Spleen (tissue), 11 donors: Measurements from ENCODE around the gene TOMT. TPM values are rescaled to one million over a fixed set of nuclear protein-coding genes. Genes with fewer than 3 reads are reported as not detected.

Experiments used
- DNase-seq: peaks from one replicate; pipeline ENCODE4 v3.0.0-alpha.2; 2020
- H3K27ac ChIP-seq, 8 donors: fragments of 200-600 bp; sonication (generic) in 7 of 8; 1 replicate in 4 of 8; 2 replicates in 4 of 8; pipeline versions ENCODE4 v1.5.0 to v1.8.0; 2016 to 2021; ENCODE audit warnings: inconsistent platforms in 4 of 8, mild to moderate bottlenecking in 4 of 8, moderate library complexity in 1 of 8
- H3K27me3 ChIP-seq, 7 donors: fragments of 200-600 bp; sonication (generic) in 6 of 7; replicated peaks in 1 of 7; 1 replicate in 4 of 7; 2 replicates in 3 of 7; pipeline versions ENCODE4 v1.5.0 to v1.8.0; 2016 to 2021; ENCODE audit warnings: inconsistent platforms in 3 of 7, mild to moderate bottlenecking in 1 of 7
- H3K36me3 ChIP-seq, 6 donors: fragments of 200-600 bp; sonication (generic) in 5 of 6; 1 replicate in 4 of 6; 2 replicates in 2 of 6; pipeline versions ENCODE4 v1.5.0 to v1.8.0; 2016 to 2021; ENCODE audit warnings: inconsistent platforms in 2 of 6
- H3K4me1 ChIP-seq, 6 donors: fragments of 200-600 bp; sonication (generic) in 5 of 6; 1 replicate in 3 of 6; 2 replicates in 3 of 6; pipeline versions ENCODE4 v1.5.0 to v1.8.0; 2016 to 2021; ENCODE audit warnings: inconsistent platforms in 3 of 6
- H3K4me3 ChIP-seq, 8 donors: fragments of 200-600 bp; sonication (generic) in 7 of 8; 1 replicate in 4 of 8; 2 replicates in 4 of 8; pipeline versions ENCODE4 v1.5.0 to v1.8.0; 2016 to 2021; ENCODE audit warnings: inconsistent platforms in 4 of 8, mild to moderate bottlenecking in 4 of 8, moderate library complexity in 2 of 8
- H3K9me3 ChIP-seq, 8 donors: fragments of 200-600 bp; sonication (generic) in 7 of 8; 1 replicate in 4 of 8; 2 replicates in 4 of 8; pipeline versions ENCODE4 v1.5.0 to v1.8.0; 2016 to 2021; ENCODE audit warnings: inconsistent platforms in 4 of 8
- POLR2A ChIP-seq, 3 donors: fragments of 450-650 bp; IDR thresholded peaks; one replicate each; pipeline ENCODE4 v1.5.1; 2017; ENCODE audit warnings: antibody characterized with exemption in 3 of 3, mild to moderate bottlenecking in 1 of 3
- POLR2AphosphoS5 ChIP-seq, 3 donors: sonication (generic); formaldehyde crosslinking; IDR thresholded peaks; one replicate each; pipeline ENCODE4 v1.5.1; 2017; ENCODE audit warnings: antibody characterized with exemption in 3 of 3
- WGBS, 5 donors: extraction: QIAGEN DNeasy Blood & Tissue Kit in 3 of 5; methylation state at CpG; one replicate each; pipeline versions ENCODE4 v1.1.5 to v1.1.7; 2013 to 2018; 5-methylcytosine and 5-hydroxymethylcytosine counted together
- intact Hi-C: fragments of 100-400 bp; cut with DNase I; formaldehyde crosslinking; loops from one replicate; pipeline ENCODE4 v1.15.0; 2023; ENCODE audit warnings: low total_unique reads
- polyA plus RNA-seq, 3 donors: library from polyadenylated mRNA; stranded (reverse); fragments of 200-250 nt; gene quantifications; one replicate each; pipeline ENCODE4 v1.2.1, GENCODE V29; 2013
- total RNA-seq, 7 donors: library from RNA; depleted of rRNA in 3 of 7; stranded (reverse); fragments of >200 nt in 3 of 7; fragmentation: NEBNext Ultra II Directional in 4 of 7; extraction: Animal tissue kit (Norgen Biotek cat#: 25700) in 4 of 7; gene quantifications; one replicate each; pipeline versions ENCODE4 v1.1.0 to v1.2.1, GENCODE V29; 2016 to 2021
- TF ChIP-seq, protein P1 (sequence below), 11 experiments: fragments of 200-600 bp in 7 of 11; fragments of 450-650 bp in 4 of 11; sonication (generic) in 4 of 11; IDR thresholded peaks in 8 of 11; conservative IDR thresholded peaks in 3 of 11; 1 replicate in 7 of 11; 2 replicates in 4 of 11; pipeline versions ENCODE4 v1.4.0 to v1.8.0; 2016 to 2021; ENCODE audit warnings: antibody characterized with exemption in 11 of 11, inconsistent platforms in 4 of 11, mild to moderate bottlenecking in 1 of 11
- donor health status: healthy with polysubstance abuse.
- donor health status: DM: no; HTN: no; CAD: no; lungs with moderate emphysema.
- donor health status: DM: no; HTN: no; CAD: no.
- donor health status: Bipolar disorder and iron deficiency.
- donor health status: healthy.
- donor health status: DM: no; HTN: no; CAD: no.
- donor health status: DM: yes; HTN: yes; CAD: no.

The TOMT gene
- total and polyA plus RNA-seq, 10 donors: not detected

DNA sequence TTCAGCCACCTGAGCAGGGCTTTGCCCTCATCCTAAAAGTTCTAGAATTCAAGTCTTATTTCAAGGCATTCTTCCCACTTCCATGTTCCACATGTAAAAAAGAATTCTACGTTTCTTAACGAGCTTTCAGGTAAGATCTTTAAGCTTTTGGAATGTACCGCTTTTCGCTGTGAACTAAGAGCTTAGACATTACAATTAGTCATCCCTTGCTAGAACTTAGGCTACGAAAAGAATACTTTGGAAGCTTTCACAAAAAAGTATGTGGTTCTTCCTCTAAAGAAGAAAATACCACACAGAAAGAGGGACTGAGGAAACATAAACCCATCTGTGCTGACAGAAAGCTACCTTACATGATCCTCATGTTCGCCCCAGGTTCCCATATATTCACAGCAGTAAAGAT is 27.2 kb upstream of the TOMT start:
- Histone ChIP-seq H3K27me3 (no peaks in the 10 kb centered on the region), H3K27ac (peak overlapping the region in 7 of 8 donors; percentile 88 to 95 (median 92)), H3K9me3 (no peaks in the 10 kb centered on the region), H3K4me1 (peaks cover 7 to 86% (median 44%) of the 10 kb centered on the region in 6 donors), H3K4me3 (no peak overlapping the region), H3K36me3 (peaks cover 0 to 10% (median 3%) of the 10 kb centered on the region in 6 donors)
- no peak for DNase-seq
- WGBS, 5 donors: 84 to 93% (median 87%) methylated on average over 6 of the region's 6 CpGs
- no peak for TF ChIP-seq POLR2A (IDR thresholded peaks at IDR 0.05)
- TF ChIP-seq POLR2AphosphoS5 (IDR thresholded peaks at IDR 0.05): no peak
- TF ChIP-seq, protein P1, sequence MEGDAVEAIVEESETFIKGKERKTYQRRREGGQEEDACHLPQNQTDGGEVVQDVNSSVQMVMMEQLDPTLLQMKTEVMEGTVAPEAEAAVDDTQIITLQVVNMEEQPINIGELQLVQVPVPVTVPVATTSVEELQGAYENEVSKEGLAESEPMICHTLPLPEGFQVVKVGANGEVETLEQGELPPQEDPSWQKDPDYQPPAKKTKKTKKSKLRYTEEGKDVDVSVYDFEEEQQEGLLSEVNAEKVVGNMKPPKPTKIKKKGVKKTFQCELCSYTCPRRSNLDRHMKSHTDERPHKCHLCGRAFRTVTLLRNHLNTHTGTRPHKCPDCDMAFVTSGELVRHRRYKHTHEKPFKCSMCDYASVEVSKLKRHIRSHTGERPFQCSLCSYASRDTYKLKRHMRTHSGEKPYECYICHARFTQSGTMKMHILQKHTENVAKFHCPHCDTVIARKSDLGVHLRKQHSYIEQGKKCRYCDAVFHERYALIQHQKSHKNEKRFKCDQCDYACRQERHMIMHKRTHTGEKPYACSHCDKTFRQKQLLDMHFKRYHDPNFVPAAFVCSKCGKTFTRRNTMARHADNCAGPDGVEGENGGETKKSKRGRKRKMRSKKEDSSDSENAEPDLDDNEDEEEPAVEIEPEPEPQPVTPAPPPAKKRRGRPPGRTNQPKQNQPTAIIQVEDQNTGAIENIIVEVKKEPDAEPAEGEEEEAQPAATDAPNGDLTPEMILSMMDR (IDR thresholded peaks at IDR 0.05 in 8 of 11, conservative IDR thresholded peaks at IDR 0.05 in 3 of 11): no peak
- intact Hi-C loops: no loop called here

- TF ChIP-seq POLR2AphosphoS5 (IDR thresholded peaks at IDR 0.05) (no peak), POLR2A (IDR thresholded peaks at IDR 0.05) (no peak)
- TF ChIP-seq, protein P1 (IDR thresholded peaks at IDR 0.05 in 8 of 11, conservative IDR thresholded peaks at IDR 0.05 in 3 of 11): no peak
- H3K9me3 ChIP-seq: no peaks in the 10 kb centered on the region
- no peaks in the 10 kb centered on the region for H3K27me3 ChIP-seq
- peak overlapping the region; percentile 56 to 86 (median 77) for H3K4me3 ChIP-seq
- H3K27ac ChIP-seq: peak overlapping the region; percentile 66 to 95 (median 91)
- WGBS, 5 donors: 3 to 6% (median 4%) methylated on average over 16 of the region's 16 CpGs
- DNase-seq: no peak
- peaks cover 7 to 76% (median 42%) of the 10 kb centered on the region in 6 donors for H3K4me1 ChIP-seq
- intact Hi-C loops: no loop called here
- H3K36me3 ChIP-seq: peaks cover 0 to 10% (median 3%) of the 10 kb centered on the region in 6 donors
Measured at GRCh38 chr11:72079819-72080325, 25.9 kb upstream of the TOMT start.

DNA sequence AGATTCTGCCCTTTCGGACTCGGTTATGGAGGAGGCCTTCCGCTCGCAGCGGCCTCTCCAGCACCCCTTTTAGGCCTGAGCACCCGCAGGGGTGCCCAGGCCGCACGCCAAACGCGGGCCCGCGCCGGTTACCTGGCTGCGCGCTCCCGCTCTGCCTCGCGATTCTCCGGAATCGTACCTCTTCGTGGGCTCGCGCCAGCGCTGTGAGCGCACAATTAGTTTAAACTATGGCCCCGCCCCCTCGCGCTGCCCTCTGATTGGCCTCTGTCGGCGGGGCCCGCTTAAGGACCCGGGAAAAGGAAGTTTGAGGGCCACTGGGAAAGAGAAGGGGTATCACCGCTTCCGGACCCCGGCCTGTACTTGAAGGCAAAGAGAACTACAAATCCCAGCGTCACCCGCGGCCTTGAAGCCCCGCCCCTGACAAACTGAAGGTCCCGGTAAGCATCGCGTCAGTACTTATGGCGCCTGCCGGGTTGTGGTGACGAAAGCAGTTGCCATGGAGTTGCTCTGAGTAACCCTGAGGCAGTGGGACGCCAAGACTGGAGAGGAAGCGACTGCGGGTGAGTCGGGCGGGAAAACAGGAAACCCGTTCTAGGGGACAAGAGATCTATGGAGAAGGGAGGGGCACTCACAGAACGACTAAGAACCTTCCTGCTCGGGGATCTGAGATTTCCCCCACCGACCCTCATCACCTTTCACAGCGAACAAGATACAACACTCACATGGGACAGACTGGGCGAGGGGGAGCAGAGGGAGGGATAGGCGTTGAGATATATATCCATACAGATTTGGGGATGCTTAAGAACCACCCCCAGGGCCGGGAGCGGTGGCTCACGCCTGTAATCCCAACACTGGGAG is 25.2 kb upstream of the TOMT start, which contains the start of the genes LRRC51 and NUMA1:
LRRC51 (plus strand) TSS at position 525 of the 858 bp plus-strand sequence. CDS start 8,234 bp downstream, outside the sequence.
NUMA1 (minus strand) TSS at position 217 of the 858 bp plus-strand sequence. CDS start 44,599 bp downstream, outside the sequence.
- H3K9me3 ChIP-seq: no peaks in the 10 kb centered on the region
- 1 to 2% (median 1%) methylated on average over 53 to 60 of the region's 60 CpGs for whole genome bisulfite sequencing, 5 donors
- intact Hi-C loops: no loop called here
- peak; percentile 99 for DNase-seq
- H3K27ac ChIP-seq: peak within 1 kb of the TSS; percentile 77 to 95 (median 91)
- H3K4me3 ChIP-seq: peak within 1 kb of the TSS; percentile 56 to 86 (median 77)
- H3K4me1 ChIP-seq: peaks cover 7 to 69% (median 36%) of the 10 kb centered on the region in 6 donors
- no peaks in the 10 kb centered on the region for H3K27me3 ChIP-seq
- TF ChIP-seq POLR2A (IDR thresholded peaks at IDR 0.05): peak in 1 of 3 donors; percentile 50
- peak; percentile 86 to 89 (median 87) for TF ChIP-seq POLR2AphosphoS5 (IDR thresholded peaks at IDR 0.05)
- TF ChIP-seq, protein P1 (IDR thresholded peaks at IDR 0.05 in 8 of 11, conservative IDR thresholded peaks at IDR 0.05 in 3 of 11): peak in 1 of 11 experiments; percentile 34
- peaks cover 0 to 11% (median 3%) of the 10 kb centered on the region in 6 donors for H3K36me3 ChIP-seq
